GM18861 (cell line): ENCODE data around the gene MX1.

ENCODE experiments used
- ATAC-seq: cut with Tn5 transposase; IDR thresholded peaks from one replicate; pipeline ENCODE4 v1.9.1; 2021; ENCODE audit not compliant: unreplicated experiment

Gene MX1

DNA sequence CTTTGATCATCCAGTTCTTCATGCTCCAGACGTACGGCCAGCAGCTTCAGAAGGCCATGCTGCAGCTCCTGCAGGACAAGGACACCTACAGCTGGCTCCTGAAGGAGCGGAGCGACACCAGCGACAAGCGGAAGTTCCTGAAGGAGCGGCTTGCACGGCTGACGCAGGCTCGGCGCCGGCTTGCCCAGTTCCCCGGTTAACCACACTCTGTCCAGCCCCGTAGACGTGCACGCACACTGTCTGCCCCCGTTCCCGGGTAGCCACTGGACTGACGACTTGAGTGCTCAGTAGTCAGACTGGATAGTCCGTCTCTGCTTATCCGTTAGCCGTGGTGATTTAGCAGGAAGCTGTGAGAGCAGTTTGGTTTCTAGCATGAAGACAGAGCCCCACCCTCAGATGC, 32.5 kb downstream of the MX1 start:
- ATAC-seq, result no peak

DNA sequence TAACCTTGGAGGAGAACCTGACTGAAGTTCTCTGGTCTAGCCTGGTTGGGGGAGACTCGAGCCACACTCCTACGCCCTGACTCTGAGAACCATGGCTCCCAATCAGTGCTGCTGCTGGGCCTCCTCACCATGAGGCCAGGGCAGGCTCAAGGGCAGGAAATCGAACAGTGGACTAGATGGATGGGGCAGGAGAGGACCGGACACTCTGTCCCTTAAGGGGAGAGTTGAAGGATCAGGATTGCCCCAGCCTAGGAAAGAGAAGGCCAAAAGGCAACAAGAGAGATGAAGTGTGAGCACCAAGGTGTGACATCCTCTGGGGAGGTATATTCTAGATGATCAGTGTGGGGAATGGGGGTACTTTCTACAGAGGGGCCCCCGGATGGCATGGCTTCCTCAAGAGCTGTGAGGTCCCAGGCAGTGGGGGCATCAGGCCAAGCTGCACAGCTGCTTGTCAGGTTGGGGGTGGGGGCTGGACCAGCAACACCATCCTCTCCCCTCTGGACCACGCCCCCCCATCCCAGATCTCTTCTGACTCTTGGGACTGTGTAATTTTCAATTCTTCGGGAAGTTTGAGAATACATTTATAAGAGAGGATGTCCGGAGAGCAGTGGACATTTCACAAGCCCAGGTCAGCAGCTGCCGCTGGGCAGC, 34.0 kb downstream of the MX1 start:
- no peak for ATAC-seq

- ATAC-seq, result peak; percentile 56
Measured at GRCh38 chr21:41460578-41461527, 34.8 kb downstream of the MX1 start.

- no peak for ATAC-seq
Measured at GRCh38 chr21:41465176-41465781, 39.2 kb downstream of the MX1 start.

- no peak for ATAC-seq
Measured at GRCh38 chr21:41466024-41466820, 40.2 kb downstream of the MX1 start.

DNA sequence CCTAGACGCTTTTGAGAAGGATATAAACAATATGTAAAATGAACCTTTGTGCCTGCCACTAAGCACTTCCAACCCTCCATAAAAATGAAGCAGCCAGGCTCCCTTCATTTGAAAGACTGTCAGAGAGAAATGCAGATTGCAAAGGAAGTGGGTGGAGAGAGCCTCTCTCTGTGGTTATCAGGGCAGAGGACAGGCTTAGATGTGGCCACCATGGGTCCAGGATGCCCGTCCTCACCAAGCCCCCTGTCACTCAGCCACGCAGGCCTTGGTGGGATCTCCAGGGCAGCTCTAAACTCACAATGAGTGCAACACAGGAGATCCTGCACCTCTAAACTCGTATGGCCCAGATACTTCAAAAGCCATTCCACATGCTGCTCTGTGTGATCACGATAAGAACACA, 44.0 kb downstream of the MX1 start:
- no peak for ATAC-seq

GRCh38 chr21:41472753-41473548, 46.9 kb downstream of the MX1 start:
- no peak for ATAC-seq

- ATAC-seq, result no peak
Measured at GRCh38 chr21:41475714-41476420, 49.8 kb downstream of the MX1 start.

GRCh38 chr21:41477641-41478318, 51.7 kb downstream of the MX1 start:
- no peak for ATAC-seq

DNA sequence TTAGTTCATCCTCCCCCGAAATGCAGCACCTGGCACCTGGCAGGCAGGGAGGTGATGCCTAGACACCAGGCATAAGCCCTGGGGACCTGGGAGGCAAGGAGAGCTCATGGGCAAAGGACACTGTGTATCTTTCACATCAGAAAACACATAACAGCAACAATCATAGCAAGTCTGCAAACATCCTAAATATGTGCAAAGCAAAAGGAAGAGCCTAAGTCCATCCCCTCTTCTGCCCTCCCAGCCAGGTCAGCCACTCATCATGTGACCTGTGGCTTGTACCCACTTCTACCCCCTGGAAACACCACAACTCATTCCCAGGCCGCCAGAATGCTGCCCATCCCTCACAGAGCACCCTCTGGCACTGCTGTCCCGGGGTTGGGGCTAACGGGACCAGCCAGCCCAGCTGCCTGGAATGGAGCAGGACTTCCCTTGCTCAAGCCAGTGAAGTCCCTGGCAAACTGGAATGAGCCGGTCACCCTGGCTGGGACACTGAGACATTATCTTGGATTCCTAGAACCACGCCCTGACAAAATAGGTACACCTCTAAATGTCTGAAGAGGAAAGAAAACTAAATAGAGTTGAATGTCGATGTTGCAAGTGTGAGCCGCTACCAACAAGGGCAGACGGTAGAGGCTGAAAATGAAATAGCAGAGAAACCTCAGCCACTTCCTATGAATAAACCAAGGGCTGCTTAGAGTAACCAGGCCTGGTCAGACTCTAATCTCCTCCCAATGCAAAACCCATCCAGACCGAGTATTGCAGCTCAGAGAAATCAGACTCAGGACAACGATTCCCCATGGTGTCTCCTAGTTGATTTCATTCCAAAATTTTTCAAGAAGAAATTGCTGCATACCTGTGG, 52.5 kb downstream of the MX1 start:
- ATAC-seq, result no peak

DNA sequence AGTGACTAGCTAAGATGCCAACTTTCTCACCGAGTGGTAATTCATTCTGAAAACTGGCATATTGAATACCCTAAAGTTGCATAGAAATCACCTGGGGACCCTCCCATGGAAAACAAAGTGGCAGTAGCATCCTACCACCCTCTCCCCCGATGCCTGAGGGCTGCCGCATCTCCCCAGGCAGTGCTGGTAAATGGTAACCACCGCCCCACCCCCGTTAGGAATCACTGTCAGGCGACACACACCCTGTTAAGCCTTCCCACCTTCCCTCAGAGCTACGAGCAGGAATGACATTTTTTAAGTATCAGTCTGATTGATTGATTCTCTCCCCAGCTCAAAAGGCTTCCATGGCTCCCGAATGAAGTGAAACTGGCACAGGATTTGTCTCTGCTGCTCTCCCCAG, 53.6 kb downstream of the MX1 start:
- ATAC-seq, result no peak

DNA sequence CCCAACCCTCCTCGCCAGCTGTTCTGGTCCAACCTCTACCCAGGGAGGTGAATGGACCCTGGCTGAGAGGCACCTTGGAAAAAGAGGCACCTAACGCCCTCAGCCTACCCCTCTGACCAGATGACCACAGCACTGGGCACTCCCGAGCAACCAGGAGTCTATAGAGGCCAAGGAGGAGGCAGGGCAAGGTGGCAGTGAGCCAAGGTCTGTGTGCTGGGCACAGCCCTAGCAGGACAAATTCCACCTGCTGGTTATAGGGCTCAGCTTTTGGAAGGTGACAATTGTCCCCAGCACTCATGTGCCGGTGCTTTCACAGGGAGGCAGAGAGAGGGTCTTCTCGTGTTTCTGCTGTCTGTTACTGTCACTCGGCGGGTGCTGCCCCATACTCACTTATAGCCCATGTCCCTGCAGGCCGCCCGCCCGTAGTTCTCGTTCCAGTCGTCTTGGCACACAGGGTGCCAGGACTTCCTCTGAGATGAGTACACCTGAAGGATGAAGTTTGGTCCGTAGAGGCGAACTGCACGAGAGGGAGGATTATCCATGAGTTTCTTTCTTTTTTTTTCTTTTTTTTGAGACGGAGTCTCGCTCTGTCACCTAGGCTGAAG, 54.1 kb downstream of the MX1 start:
- ATAC-seq, result no peak

DNA sequence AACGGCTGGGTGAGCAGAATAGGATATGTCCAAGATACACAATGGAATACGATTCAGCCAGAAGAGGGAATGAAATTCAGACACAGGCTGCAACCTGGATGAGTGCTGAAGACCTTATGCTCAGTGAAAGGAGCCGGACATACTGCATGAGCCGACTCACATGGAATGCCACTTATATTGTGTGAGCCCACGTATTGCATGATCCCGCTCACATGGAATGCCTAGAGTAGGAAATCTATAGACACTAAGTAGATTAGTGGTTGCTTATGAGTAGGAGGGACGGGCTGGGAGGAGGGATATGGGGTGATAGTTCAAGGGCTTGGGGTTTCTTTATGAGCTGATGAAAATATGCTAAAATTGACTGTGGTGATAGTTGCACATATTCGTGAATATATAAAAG, 55.2 kb downstream of the MX1 start:
- ATAC-seq, result no peak

- no peak for ATAC-seq
Measured at GRCh38 chr21:41482301-41482700, 56.3 kb downstream of the MX1 start.

DNA sequence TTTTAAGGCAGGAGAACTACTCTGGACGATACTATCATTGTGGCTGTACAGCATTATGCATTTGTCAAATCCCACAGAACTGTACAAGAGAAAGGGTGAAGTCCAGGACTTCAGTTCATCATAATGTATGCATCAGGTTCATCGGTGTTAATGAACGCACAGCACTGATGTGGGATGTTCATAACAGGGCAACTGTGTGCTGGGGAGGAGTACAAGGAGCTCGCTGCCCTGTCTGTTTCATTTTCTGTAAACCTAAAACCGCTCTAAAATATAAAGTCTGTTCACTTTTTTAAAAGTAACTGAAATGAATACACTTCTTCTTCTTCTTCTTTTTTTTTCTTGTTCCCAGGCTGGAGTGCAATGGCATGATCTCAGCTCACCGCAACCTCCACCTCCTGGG, 56.9 kb downstream of the MX1 start:
- ATAC-seq, result no peak

DNA sequence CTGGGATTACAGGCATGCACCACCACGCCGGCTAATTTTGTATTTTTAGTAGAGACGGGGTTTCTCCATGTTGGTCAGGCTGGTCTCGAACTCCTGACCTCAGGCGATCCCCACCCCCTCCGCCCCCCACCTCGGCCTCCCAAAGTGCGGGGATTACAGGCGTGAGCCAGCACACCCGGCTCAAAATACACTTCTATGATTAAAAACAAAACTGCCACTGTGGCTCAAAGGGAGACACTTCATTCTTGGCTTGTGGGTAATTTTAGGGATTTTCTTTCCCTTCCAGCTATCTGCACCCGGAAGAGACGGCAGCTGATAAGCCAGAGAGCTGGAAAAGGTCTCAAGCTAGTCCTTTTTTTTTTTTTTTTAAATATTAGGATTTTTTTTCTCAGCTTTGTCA, 57.4 kb downstream of the MX1 start:
- ATAC-seq, result no peak

DNA sequence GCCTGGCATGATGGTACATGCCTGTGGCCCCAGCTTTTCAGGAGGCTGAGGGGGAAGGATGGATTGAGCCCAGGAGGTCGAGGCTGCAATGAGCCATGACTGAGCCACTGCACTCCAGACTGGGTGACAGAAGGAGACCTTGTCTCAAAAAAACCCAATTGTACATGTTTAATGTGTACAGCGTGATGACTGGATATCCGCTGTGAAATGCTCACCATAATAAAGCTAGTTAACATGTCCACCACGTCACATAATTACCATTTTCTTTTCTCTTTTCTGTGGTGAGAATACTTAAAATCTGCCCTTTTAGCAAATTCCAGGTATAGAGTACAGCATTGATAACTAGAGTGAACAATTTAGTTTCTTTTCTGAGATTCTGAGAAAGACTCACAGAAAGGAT, 57.9 kb downstream of the MX1 start:
- no peak for ATAC-seq

DNA sequence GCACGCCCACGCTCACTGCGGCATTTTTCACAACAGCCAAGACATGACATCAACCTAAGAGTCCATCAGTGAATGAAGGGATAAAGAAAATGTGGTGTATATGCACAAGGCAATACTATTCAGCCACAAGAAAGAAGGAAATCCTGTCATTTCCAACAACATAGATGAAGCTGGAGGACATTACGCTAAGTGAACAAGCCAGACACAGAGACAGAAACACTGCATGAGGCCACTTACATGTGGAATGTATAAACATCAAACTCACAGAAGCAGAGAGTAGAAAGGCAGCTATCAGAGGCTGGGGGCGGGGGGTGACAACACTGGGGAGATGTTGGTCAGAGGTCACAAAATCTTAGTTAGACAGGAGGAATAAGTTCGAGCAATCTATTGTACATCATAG, 61.0 kb downstream of the MX1 start:
- ATAC-seq, result no peak
